ENCODE measurements around the gene NGDN. TPM values are rescaled to one million over a fixed set of nuclear protein-coding genes. Genes with fewer than 3 reads are reported as not detected.

Gene NGDN
- total RNA-seq, 6 experiments from 2014 or later: 12.0 to 16.5 (median 14.3) TPM

DNA sequence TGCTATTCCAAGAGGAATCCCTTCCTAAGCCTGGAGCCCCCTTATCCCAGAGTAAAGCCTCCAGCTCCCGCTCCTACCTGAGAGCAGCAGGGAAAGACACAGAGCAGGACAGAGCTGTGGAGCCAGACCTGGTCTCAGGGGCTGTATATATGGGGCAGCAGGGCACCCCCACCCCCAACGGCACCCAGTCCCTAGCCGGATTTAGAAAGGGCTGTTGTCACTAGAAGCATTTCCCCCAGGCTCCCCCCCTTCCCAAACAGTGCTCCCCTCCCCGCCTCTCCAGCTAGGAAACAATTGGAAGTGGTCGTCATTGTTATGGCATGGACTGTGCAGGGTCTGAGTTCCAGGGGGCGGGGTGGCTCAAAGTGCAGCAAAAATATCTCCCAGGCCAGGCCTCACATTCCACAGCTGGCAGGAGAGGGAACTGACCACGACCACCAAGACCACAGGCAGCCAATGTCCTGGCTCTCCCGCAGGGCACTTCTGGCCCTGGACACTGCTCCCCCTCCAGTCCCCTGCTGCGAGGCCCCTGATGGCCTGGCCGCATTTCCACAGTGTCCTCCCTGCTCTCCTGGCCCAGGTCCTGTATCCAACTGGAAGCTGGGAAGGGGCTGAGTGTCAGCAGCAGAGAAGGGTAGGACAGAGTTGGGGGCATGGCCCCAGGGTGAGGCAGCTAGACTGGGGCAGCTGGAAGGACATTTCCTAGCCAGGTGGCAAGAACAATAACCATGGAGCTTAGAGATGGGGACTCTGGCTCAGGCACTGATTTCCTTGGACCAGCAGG lies 33.8 kb upstream of the NGDN start, which contains the start of gene MYH7:
MYH7 (minus strand) TSS at position 118 of the 784 bp plus-strand sequence. CDS start 1,928 bp downstream, outside the sequence.
- H3K4me1 ChIP-seq: no peaks in the 10 kb centered on the region
- no peaks in the 10 kb centered on the region for H3K36me3 ChIP-seq
- no peak for TF ChIP-seq CTCF (IDR thresholded peaks at IDR 0.05)
- TF ChIP-seq POLR2A (IDR thresholded peaks at IDR 0.05): no peak
- DNase-seq: peak in 1 of 3 donors; percentile 28
- H3K27ac ChIP-seq: no peak within 1 kb of the TSS
- no peak within 1 kb of the TSS for H3K4me3 ChIP-seq
- H3K9me3 ChIP-seq: no peaks in the 10 kb centered on the region
- no CpG with 5 or more reads among the region's 10 CpGs for WGBS (ENCODE audit: insufficient coverage, low coverage, low lambda C conversion rate, missing lambda C conversion rate)
- intact Hi-C loops (cut with DNase I): no loop called here
- H3K27me3 ChIP-seq: no peaks in the 10 kb centered on the region
- no peak for ATAC-seq

GRCh38 chr14:23436327-23437132 lies 33.0 kb upstream of the NGDN start:
- no peaks in the 10 kb centered on the region for H3K27me3 ChIP-seq
- no peaks in the 10 kb centered on the region for H3K4me1 ChIP-seq
- no peaks in the 10 kb centered on the region for H3K36me3 ChIP-seq
- no peak overlapping the region for H3K4me3 ChIP-seq
- H3K27ac ChIP-seq: no peak overlapping the region
- no peak for TF ChIP-seq POLR2A (IDR thresholded peaks at IDR 0.05)
- TF ChIP-seq CTCF (IDR thresholded peaks at IDR 0.05): no peak
- peak in 1 of 3 donors; percentile 30 for DNase-seq
- H3K9me3 ChIP-seq: no peaks in the 10 kb centered on the region
- intact Hi-C loops (cut with DNase I): no loop called here
- no peak for ATAC-seq
- WGBS (ENCODE audit: insufficient coverage, low coverage, low lambda C conversion rate, missing lambda C conversion rate): 60% methylated on average over 6 of the region's 15 CpGs

GRCh38 chr14:23437133-23438100 lies 32.1 kb upstream of the NGDN start:
- ATAC-seq (no peak), DNase-seq (no peak)
- intact Hi-C loops (cut with DNase I): no loop called here
- H3K9me3 ChIP-seq: no peaks in the 10 kb centered on the region
- H3K4me1 ChIP-seq: no peaks in the 10 kb centered on the region
- TF ChIP-seq POLR2A (IDR thresholded peaks at IDR 0.05) (no peak), CTCF (IDR thresholded peaks at IDR 0.05) (no peak)
- no peaks in the 10 kb centered on the region for H3K27me3 ChIP-seq
- H3K27ac ChIP-seq: no peak overlapping the region
- WGBS (ENCODE audit: insufficient coverage, low coverage, low lambda C conversion rate, missing lambda C conversion rate): 17% methylated on average over 1 of the region's 8 CpGs
- H3K36me3 ChIP-seq: no peaks in the 10 kb centered on the region
- H3K4me3 ChIP-seq: no peak overlapping the region
